AG04450 (cell line): ENCODE results near the gene REM2. TPM values are rescaled to one million over a fixed set of nuclear protein-coding genes. Genes with fewer than 3 reads are reported as not detected.
"Not testable (repeated sequence)": the region's sequence is repeated elsewhere in the genome, so short reads cannot be mapped to it uniquely, and the experiment has no call there.

Experiments
- CTCF ChIA-PET: fragments of 300-600, 350-600 bp; formaldehyde crosslinking; extraction: SDS; loops from one replicate; lab custom pipeline; 2022; ENCODE audit warnings: antibody characterized with exemption, inconsistent platforms; lab: Charles Lee
- POLR2A ChIA-PET: fragments of 350-600 bp; formaldehyde crosslinking; extraction: SDS; loops from one replicate; lab custom pipeline; 2021; ENCODE audit warnings: antibody characterized with exemption, inconsistent platforms; lab: Yijun Ruan, JAX
- DNase-seq: peaks from one replicate; pipeline ENCODE4 v3.0.0-alpha.2; 2011; ENCODE audit warnings: low read depth, low spot score
- H3K27ac ChIP-seq: one replicate; pipeline ENCODE4 v1.5.1; 2012; ENCODE audit warnings: low read depth, low read length, control low read depth
- H3K27me3 ChIP-seq: one replicate; pipeline ENCODE4 v1.6.0; 2012; ENCODE audit warnings: low read length; ENCODE audit not compliant: control insufficient read depth, insufficient read depth
- H3K4me3 ChIP-seq: 2 replicates; pipeline ENCODE4 v1.5.1; 2011; ENCODE audit warnings: mild to moderate bottlenecking, low read depth, low read length, control low read depth
- H3K9me3 ChIP-seq: 2 replicates; pipeline ENCODE4 v1.5.1; 2012; ENCODE audit warnings: low read length; ENCODE audit not compliant: control insufficient read depth, insufficient read depth
- polyA plus RNA-seq: library from polyadenylated mRNA; depleted of rRNA; stranded (reverse); fragments of >200 nt; gene quantifications from 2 replicates; pipeline ENCODE4 v1.2.3, GENCODE V29; 2011
- TF ChIP-seq, protein P1 (sequence below): IDR thresholded peaks from 2 replicates; pipeline ENCODE4 v1.5.1; 2011; ENCODE audit warnings: low read depth, low read length, control low read depth, inconsistent platforms

The REM2 gene
- polyA plus RNA-seq, 1 experiment, result 0.19 TPM

DNA sequence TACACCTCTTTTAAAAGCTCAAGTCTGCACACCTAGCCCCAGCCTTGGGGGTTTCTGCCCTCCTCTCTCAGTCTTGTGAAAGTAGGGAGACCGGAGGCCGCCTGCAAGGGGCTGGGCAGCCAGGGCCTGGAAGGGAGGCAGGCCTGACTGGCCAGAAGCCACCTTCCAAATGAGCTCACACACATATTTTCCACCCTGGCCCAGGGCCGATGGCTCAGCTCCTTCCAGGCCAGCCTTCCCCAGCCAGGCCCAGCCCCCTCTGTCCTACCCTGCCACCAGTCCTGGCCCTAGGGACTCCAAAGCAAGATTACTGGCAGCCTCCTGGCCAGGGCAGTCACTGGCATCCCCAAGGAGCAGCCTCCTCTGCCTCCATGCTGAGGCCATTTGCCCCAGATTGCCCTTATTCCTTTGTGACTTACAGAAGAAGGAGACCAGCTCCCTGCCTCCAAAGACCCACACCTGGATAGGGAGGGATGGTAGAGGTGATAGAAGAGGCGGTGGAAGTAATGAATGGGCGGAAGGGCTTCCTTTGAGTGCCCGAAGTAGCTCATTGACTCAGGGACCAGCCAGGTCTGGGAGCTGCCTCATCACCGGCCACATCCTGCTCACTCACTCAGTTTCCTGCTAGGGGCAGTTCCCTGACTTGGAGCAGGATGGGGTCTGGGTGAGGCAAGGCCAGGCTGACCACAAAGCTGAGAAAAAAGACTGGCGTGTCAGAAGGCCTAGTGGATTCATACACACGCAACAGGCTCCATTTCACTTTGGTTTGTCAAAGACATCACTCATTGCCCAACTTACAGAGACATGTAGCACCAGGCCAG, 31.9 kb upstream of the REM2 start:
- Histone ChIP-seq H3K27ac (peak overlapping the region; percentile 100), H3K9me3 (no peaks in the 10 kb centered on the region), H3K4me3 (peak overlapping the region; percentile 34), H3K27me3 (no peaks in the 10 kb centered on the region)
- CTCF ChIA-PET, result interaction anchor here (0.6 to 8.5 kb wide), 20 partner anchors 9 to 314 kb away, joined by 3 to 217 read pairs (median 4); partner anchors contain the start of genes LRP10 and MMP14
- TF ChIP-seq, protein P1, sequence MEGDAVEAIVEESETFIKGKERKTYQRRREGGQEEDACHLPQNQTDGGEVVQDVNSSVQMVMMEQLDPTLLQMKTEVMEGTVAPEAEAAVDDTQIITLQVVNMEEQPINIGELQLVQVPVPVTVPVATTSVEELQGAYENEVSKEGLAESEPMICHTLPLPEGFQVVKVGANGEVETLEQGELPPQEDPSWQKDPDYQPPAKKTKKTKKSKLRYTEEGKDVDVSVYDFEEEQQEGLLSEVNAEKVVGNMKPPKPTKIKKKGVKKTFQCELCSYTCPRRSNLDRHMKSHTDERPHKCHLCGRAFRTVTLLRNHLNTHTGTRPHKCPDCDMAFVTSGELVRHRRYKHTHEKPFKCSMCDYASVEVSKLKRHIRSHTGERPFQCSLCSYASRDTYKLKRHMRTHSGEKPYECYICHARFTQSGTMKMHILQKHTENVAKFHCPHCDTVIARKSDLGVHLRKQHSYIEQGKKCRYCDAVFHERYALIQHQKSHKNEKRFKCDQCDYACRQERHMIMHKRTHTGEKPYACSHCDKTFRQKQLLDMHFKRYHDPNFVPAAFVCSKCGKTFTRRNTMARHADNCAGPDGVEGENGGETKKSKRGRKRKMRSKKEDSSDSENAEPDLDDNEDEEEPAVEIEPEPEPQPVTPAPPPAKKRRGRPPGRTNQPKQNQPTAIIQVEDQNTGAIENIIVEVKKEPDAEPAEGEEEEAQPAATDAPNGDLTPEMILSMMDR, result no peak
- DNase-seq, result peak; percentile 82
- POLR2A ChIA-PET, result interaction anchor here (0.5 to 4.7 kb wide), 17 partner anchors 10 to 1374 kb away, joined by 3 to 53 read pairs (median 3); partner anchors contain the start of genes DAD1, MMP14, OXA1L and RAB2B

DNA sequence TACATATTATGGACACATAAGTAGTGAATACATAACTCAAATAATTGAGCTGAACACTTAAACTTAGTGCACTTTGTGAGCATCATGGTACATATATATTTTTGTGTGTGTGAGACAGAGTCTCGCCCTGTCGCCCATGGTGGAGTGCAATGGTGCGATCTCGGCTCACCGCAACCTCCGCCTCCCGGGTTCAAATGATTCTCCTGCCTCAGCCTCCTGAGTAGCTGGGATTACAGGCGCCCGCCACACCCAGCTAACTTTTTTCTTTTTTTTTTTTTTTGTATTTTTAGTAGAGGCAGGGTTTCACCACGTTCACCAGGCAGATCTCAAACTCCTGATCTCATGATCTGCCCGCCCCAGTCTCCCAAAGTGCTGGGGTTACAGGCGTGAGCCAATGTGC, 30.8 kb upstream of the REM2 start:
- POLR2A ChIA-PET, result interaction anchor here (0.8 to 4.7 kb wide), 3 partner anchors 14 to 546 kb away, joined by 3 to 53 read pairs (median 32); partner anchors contain the start of gene MMP14
- H3K4me3 ChIP-seq, DNase-seq, H3K27me3 ChIP-seq, H3K9me3 ChIP-seq: not testable (repeated sequence)
- H3K27ac ChIP-seq, result peak overlapping the region; percentile 100
- CTCF ChIA-PET, result interaction anchor here (0.6 to 8.5 kb wide), 28 partner anchors 8 to 1102 kb away, joined by 3 to 217 read pairs (median 6); partner anchors contain the start of genes ABHD4, LRP10, MMP14 and OXA1L

DNA sequence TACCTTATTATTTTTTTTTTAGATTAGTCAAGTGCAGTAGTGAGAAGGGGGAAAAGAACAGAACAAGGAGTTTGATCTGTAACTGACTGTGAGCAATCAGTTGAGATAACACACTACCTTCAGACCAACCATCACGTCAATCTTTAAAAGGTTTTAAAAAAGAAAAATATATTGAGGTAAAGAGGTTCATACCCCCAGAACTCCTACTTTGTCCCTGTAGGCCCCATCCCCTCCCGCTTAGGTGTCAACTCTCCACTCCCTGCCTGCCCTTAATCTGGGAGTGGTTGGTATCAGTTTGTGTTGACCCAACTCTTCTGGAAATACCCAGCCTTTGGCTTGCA, 30.5 kb upstream of the REM2 start:
- H3K4me3 ChIP-seq, result no peak overlapping the region
- ChIA-PET CTCF (interaction anchor here (0.9 to 8.5 kb wide), 28 partner anchors 8 to 316 kb away, joined by 3 to 217 read pairs (median 6); partner anchors contain the start of genes ABHD4, LRP10, MMP14 and OXA1L), POLR2A (interaction anchor here (3.9 to 4.7 kb wide), 2 partner anchors 14 to 30 kb away, joined by 32 to 53 read pairs; partner anchors contain the start of gene MMP14)
- H3K27me3 ChIP-seq, result no peaks in the 10 kb centered on the region
- H3K27ac ChIP-seq, result peak overlapping the region; percentile 52
- peaks cover 3% of the 10 kb centered on the region for H3K9me3 ChIP-seq
- TF ChIP-seq, protein P1, result no peak
- no peak for DNase-seq

DNA sequence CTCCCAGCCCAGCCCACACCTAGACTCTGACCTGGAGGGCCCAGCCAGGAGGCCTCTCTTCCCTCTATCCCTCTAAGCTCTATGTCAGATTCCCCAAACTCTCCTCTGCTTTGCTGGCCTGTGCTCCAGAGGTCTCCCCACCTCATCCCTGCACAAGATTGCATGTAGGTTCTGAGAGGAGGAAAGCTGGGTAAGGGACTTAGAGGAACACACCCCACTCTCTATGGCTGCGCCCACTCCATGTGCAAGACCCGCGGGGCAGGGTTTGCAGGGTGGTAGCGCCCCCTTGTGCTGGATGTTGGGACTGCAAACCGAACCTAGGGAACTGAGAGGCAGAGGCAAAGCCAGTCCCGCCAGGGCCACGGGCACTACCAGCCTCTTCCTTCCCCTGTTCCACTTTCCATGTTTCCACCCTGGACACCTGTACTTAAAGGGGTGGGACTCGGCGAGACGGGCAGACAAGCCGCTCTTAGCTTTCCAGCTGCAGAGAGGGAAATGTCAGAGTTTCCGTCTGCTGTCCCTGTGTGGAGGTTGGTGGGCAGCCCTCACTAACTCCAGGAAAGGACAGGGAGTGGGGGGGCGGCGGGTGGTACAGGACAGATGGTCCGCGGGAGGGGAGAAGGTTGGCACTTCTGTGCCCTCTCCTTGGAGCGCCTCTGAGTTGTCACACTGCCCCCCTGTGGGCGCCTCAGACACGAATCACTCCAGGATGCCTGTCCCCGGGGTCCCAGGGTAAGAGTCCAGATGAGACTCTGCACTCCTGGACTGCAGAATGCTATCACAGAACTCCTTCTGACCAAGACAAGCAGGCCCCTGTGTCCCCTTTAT, 29.9 kb upstream of the REM2 start:
- CTCF ChIA-PET, result interaction anchor here (0.9 to 8.5 kb wide), 37 partner anchors 8 to 316 kb away, joined by 3 to 217 read pairs (median 6); partner anchors contain the start of genes ABHD4, LRP10, MMP14 and MRPL52
- TF ChIP-seq, protein P1, result peak; percentile 91
- POLR2A ChIA-PET, result interaction anchor here (1.0 to 4.7 kb wide), 3 partner anchors 15 to 87 kb away, joined by 3 to 53 read pairs (median 32); partner anchors contain the start of gene MMP14
- Histone ChIP-seq H3K4me3 (peak overlapping the region; percentile 56), H3K9me3 (peaks cover 3% of the 10 kb centered on the region), H3K27ac (peak overlapping the region; percentile 52), H3K27me3 (no peaks in the 10 kb centered on the region)
- no peak for DNase-seq

DNA sequence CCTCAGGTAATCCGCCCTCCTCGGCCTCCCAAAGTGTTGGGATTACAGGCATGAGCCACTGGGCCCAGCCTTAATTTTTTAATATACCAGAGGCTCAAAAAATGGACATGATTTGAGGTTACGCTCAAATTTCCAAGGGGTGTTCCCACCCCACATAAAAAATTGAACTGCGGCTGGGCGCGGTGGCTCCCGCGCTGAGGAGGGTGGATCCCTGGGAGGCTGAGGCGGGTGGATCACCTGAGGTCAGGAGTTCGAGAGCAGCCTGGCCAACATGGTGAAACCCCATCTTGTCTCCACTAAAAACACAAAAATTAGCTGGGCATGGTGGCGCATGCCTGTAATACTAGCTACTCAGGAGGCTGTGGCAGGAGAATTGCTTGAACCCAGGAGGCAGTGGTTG, 28.7 kb upstream of the REM2 start:
- H3K4me3 ChIP-seq, DNase-seq, H3K9me3 ChIP-seq, H3K27ac ChIP-seq, H3K27me3 ChIP-seq: not testable (repeated sequence)
- POLR2A ChIA-PET, result interaction anchor here (0.7 to 4.7 kb wide), 2 partner anchors 17 to 31 kb away, joined by 5 to 32 read pairs; no protein-coding TSS in a partner anchor
- CTCF ChIA-PET, result interaction anchor here (0.7 to 8.5 kb wide), 26 partner anchors 9 to 464 kb away, joined by 3 to 217 read pairs (median 8); partner anchors contain the start of genes LRP10, MMP14 and MRPL52
